ENCODE results near the gene ZSCAN5B. TPM values are rescaled to one million over a fixed set of nuclear protein-coding genes. Genes with fewer than 3 reads are reported as not detected.

The ZSCAN5B gene
- total and polyA plus RNA-seq, 2 of the 13 experiments (the other 11 are each of a cell fraction or from before 2014, with no cell fraction given) = not detected

GRCh38 chr19:56245121-56245740 is 47.6 kb upstream of the ZSCAN5B start:
- Histone ChIP-seq H3K27me3 (ENCODE audit: control insufficient read depth in 1 of 2, insufficient read depth in 2 of 2, low read length in 2 of 2) (no peaks in the 10 kb centered on the region), H3K27ac (ENCODE audit: extremely low read length, insufficient read depth, low read length) (no peak overlapping the region), H3K36me3 (replicated peaks in 1 of 2; ENCODE audit: control insufficient read depth in 1 of 2, insufficient read depth in 2 of 2, low read length in 2 of 2) (no peaks in the 10 kb centered on the region; a peak in 1 of 5 replicates), H3K4me2 (ENCODE audit: low read depth, low read length) (no peak overlapping the region), H3K9me3 (ENCODE audit: low read length) (no peaks in the 10 kb centered on the region), H2AFZ (ENCODE audit: low read length) (no peak overlapping the region), H3K9ac (ENCODE audit: insufficient read depth, low read depth, low read length) (no peak overlapping the region), H3K4me1 (ENCODE audit: insufficient read depth, low read length) (no peaks in the 10 kb centered on the region), H3K4me3 (replicated peaks in 1 of 3; ENCODE audit: insufficient read depth in 1 of 3, low read depth in 2 of 3, low read length in 3 of 3) (no peak overlapping the region), H4K20me1 (ENCODE audit: insufficient read depth, low read length) (no peaks in the 10 kb centered on the region), H3K79me2 (ENCODE audit: insufficient read depth, low read length) (no peaks in the 10 kb centered on the region)
- no peak for ATAC-seq
- BruUV-seq (replicated peaks) = no TSS peak
- no peak for DNase-seq (ENCODE audit: low spot score)
- in situ Hi-C loops (cut with HindIII; ENCODE audit: extremely low pct_ligation_motif_present, low pct_unique_long_range_greater_than_20kb) = no loop called here
- ChIA-PET CTCF (ENCODE audit: low intra/inter-chr PET ratio, low total read pairs) (no interaction called here), POLR2A (no interaction called here)
- TF ChIP-seq PRPF4 (IDR thresholded peaks at IDR 0.05; ENCODE audit: low read depth, low read length, poor library complexity, severe bottlenecking) (no peak), ZNF878 (CRISPR knock-in tag; IDR thresholded peaks at IDR 0.05) (no peak), THAP9 (CRISPR knock-in tag; IDR thresholded peaks at IDR 0.05; ENCODE audit: borderline replicate concordance) (no peak), NR0B2 (CRISPR knock-in tag; IDR thresholded peaks at IDR 0.05) (no peak), FIP1L1 (IDR thresholded peaks at IDR 0.05; ENCODE audit: borderline replicate concordance, insufficient read depth, low read depth, low read length) (no peak), ZNF460 (CRISPR knock-in tag; IDR thresholded peaks at IDR 0.05; ENCODE audit: borderline replicate concordance) (no peak), KDM6A (CRISPR knock-in tag; IDR thresholded peaks at IDR 0.05; ENCODE audit: low read depth) (no peak), DBP (CRISPR knock-in tag; IDR thresholded peaks at IDR 0.05; ENCODE audit: not compliant biosample characterization) (no peak), MATR3 (CRISPR knock-in tag; IDR thresholded peaks at IDR 0.05) (no peak), POLR2AphosphoS2 (IDR thresholded peaks at IDR 0.05; ENCODE audit: low read depth, low read length) (no peak), ZKSCAN1 (IDR thresholded peaks at IDR 0.05; ENCODE audit: low read length) (no peak), ZNF800 (CRISPR knock-in tag; IDR thresholded peaks at IDR 0.05) (no peak)
- no peak for FAIRE-seq
- intact Hi-C loops (cut with micrococcal nuclease; ENCODE audit: unreplicated experiment) = no loop called here
- WGBS (ENCODE audit: low lambda C conversion rate) = 96% methylated on average over 7 of the region's 7 CpGs
